Activated CD8-positive, alpha-beta T cell treated with anti-CD3 and anti-CD28 coated beads, Interleukin-2, amount 10 ng/mL, durations not matched to agents 7 days and 5 days (primary cell): ENCODE measurements around the gene CDKAL1. TPM values are rescaled to one million over a fixed set of nuclear protein-coding genes. Genes with fewer than 3 reads are reported as not detected.

Experiments used
- ATAC-seq: fragments of 150-1000 bp; cut with Tn5 transposase; one replicate; pipeline ENCODE4 v1.10.0; 2021; ENCODE audit warnings: moderate library complexity
- CTCF ChIA-PET: fragments of 350-600 bp; sonication (Branson Sonifier 250); formaldehyde crosslinking; loops from one replicate; lab custom pipeline; 2021; ENCODE audit warnings: antibody characterized with exemption; lab: Charles Lee
- POLR2A ChIA-PET: fragments of 350-600 bp; sonication (Branson Sonifier 250); formaldehyde crosslinking; loops from one replicate; lab custom pipeline; 2021; ENCODE audit warnings: antibody characterized with exemption; lab: Charles Lee
- DNase-seq: peaks from one replicate; pipeline ENCODE4 v3.0.0-alpha.2; 2020
- H3K27ac Mint-ChIP-seq: one replicate; pipeline ENCODE4 v1.8.0; 2021; ENCODE audit warnings: mild to moderate bottlenecking, mixed read lengths
- H3K27me3 Mint-ChIP-seq: one replicate; pipeline ENCODE4 v1.8.0; 2021; ENCODE audit warnings: low read depth, mixed read lengths
- H3K36me3 Mint-ChIP-seq: one replicate; pipeline ENCODE4 v1.8.0; 2021; ENCODE audit warnings: low read depth, mixed read lengths
- H3K4me1 Mint-ChIP-seq: one replicate; pipeline ENCODE4 v1.8.0; 2021; ENCODE audit warnings: low read depth, mixed read lengths
- H3K4me3 Mint-ChIP-seq: one replicate; pipeline ENCODE4 v1.8.0; 2021; ENCODE audit warnings: mild to moderate bottlenecking, mixed read lengths
- H3K9me3 Mint-ChIP-seq: one replicate; pipeline ENCODE4 v1.8.0; 2022; ENCODE audit warnings: mixed read lengths; ENCODE audit not compliant: insufficient read depth
- total RNA-seq, 2 experiments: library from RNA; stranded (reverse); gene quantifications; one replicate each; pipeline ENCODE4 v1.2.3, GENCODE V29; 2021

Gene CDKAL1
- total RNA-seq, 2 experiments from 2014 or later, result 24.3 to 25.2 TPM

DNA sequence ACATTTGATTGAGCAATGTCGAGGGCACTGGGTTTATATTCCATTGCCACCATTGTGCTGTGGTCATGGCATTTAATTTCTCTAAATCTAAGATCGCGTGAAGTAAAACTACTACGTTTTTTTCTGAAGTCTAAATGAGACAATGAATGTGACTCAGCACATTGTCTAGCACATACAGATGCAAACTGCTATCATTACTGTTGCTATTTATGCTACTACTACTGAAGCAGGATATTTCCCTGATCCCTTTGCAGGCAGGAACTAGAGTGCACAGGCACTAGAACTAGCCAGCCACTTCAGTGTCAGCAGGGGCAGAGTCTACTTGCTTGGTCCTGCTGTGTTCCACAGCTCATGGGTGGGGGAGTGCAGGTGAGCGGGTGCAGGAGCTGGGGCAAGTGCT, 449.7 kb downstream of the CDKAL1 start:
- DNase-seq (no peak), ATAC-seq (no peak)
- peaks cover 22% of the 10 kb centered on the region for H3K9me3 Mint-ChIP-seq
- no peaks in the 10 kb centered on the region for H3K27me3 Mint-ChIP-seq
- POLR2A ChIA-PET, result no interaction called here
- H3K27ac Mint-ChIP-seq, result no peak overlapping the region
- H3K4me3 Mint-ChIP-seq, result no peak overlapping the region
- peaks cover 13% of the 10 kb centered on the region for H3K36me3 Mint-ChIP-seq
- CTCF ChIA-PET, result no interaction called here
- H3K4me1 Mint-ChIP-seq, result no peaks in the 10 kb centered on the region

DNA sequence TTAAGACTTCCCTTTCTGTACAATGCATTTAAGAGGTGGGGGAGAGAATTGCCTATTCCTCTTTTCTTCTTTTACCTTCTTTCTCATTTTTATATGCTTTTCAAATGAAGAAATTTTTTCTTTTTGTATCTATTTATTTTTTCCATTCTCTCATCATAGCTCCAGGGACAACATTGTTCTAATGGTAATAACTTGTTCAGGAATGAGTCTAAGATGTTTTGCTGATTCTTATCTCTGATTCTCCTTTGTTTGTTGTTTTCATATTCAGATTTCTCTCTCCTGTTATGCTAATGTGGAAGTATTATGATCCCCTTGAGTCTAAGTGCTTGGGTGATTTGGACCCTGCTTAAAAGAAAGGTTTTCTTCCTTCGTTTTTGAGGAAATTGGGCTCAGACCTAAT, 451.6 kb downstream of the CDKAL1 start:
- peaks cover 21% of the 10 kb centered on the region for H3K9me3 Mint-ChIP-seq
- POLR2A ChIA-PET, result no interaction called here
- H3K27me3 Mint-ChIP-seq, result no peaks in the 10 kb centered on the region

DNA sequence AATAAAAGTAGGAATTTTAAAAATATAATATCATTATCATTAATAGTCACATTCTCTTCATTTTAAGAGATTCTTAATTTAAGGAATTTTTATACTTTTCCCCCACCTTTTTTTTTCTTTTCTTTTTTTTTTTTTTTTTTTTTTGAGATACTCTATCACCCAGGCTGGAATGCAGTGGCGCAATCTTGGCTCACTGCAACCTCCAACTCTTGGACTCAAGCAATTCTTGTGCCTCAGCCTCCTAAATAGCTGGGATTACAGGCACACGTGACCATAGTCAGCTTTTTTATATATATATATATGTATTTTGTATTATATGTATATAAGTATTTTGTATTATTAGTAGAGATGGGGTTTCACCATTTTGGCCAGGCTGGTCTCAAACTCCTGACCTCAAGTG, 457.7 kb downstream of the CDKAL1 start:
- Mint-ChIP-seq H3K27me3 (no peaks in the 10 kb centered on the region), H3K4me1 (no peaks in the 10 kb centered on the region), H3K36me3 (peaks cover 9% of the 10 kb centered on the region), H3K9me3 (peaks cover 3% of the 10 kb centered on the region), H3K27ac (no peak overlapping the region), H3K4me3 (no peak overlapping the region)
- ChIA-PET POLR2A (no interaction called here), CTCF (no interaction called here)
- ATAC-seq (no peak), DNase-seq (no peak)

More for the DNA sequence above, 451.6 kb downstream of the CDKAL1 start:
- Mint-ChIP-seq H3K27ac (no peak overlapping the region), H3K4me3 (no peak overlapping the region), H3K36me3 (peaks cover 16% of the 10 kb centered on the region), H3K4me1 (no peaks in the 10 kb centered on the region)
- CTCF ChIA-PET, result no interaction called here
- no peak for ATAC-seq
- no peak for DNase-seq

DNA sequence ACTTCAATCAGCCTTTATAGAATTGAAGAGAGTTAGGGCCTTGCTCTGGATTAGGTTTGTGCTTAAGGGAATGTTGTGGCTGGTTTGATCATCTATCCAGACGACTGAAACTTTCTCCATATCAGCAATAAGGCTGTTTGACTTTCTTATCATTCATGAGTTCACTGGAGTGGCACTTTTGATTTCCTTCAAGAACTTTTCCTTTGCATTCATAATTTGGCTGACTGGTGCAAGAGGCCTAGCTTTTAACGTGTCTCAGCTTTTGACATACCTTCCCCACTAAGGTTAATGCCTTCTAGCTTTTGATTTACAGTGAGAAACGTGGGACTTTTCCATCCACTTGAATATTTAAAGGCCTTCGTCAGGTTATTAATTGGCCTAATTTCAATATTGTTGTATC, 461.8 kb downstream of the CDKAL1 start:
- ATAC-seq, result no peak
- no peaks in the 10 kb centered on the region for H3K27me3 Mint-ChIP-seq
- no peak for DNase-seq
- ChIA-PET POLR2A (no interaction called here), CTCF (no interaction called here)
- H3K36me3 Mint-ChIP-seq, result peaks cover 13% of the 10 kb centered on the region
- H3K4me1 Mint-ChIP-seq, result no peaks in the 10 kb centered on the region
- no peak overlapping the region for H3K27ac Mint-ChIP-seq
- H3K9me3 Mint-ChIP-seq, result peaks cover 3% of the 10 kb centered on the region
- no peak overlapping the region for H3K4me3 Mint-ChIP-seq

DNA sequence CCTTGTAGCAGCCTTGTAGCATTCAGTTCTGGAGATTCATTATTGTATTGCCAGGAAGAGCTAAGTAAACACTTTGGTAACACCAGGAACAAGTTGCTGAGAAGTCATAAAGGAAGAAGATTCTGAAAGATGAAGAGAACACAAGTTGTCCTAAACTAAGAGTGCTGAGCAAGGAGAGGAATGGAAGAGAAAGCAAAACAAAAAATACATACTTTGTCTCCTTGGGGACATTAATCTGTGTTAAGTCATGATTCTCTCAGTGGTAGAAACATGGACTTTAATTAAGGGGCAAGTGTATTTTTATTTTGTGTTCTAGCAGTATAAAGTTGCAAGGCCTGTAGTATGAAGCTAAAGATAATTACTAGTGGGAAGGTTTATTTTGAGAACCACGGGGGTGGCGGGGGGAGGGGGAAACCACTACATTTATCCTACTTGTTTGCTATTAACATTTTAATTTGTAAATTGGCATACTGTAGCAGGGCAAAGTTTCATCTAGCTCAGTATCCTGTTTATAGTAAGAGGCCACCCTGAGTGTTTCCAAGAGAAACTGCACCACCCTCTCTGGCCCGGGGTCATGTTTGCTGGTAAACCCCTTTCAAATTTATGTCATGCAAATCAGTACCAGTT, 463.0 kb downstream of the CDKAL1 start:
- Mint-ChIP-seq H3K27ac (no peak overlapping the region), H3K4me1 (no peaks in the 10 kb centered on the region), H3K27me3 (no peaks in the 10 kb centered on the region), H3K9me3 (peaks cover 3% of the 10 kb centered on the region), H3K4me3 (no peak overlapping the region), H3K36me3 (peaks cover 23% of the 10 kb centered on the region)
- ChIA-PET POLR2A (no interaction called here), CTCF (no interaction called here)
- DNase-seq, result no peak
- no peak for ATAC-seq

DNA sequence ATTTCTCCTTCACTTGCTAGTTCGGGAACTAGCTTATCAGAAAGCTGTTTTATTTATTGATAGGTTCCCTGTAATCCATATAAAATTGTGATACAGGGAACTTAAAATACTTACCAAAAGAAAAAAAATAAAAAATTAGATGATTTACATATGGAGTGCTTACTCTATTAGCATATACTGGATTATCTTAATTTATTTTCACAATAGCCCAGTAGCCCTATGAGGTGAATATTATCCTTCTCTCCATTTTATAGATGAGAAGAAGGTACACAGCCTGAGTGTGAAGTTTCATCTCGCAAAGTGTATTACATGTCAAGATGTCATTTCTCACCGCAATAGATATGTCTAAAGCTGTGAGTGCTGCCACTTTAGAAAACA, 463.5 kb downstream of the CDKAL1 start:
- Mint-ChIP-seq H3K27ac (no peak overlapping the region), H3K4me1 (no peaks in the 10 kb centered on the region), H3K4me3 (no peak overlapping the region), H3K9me3 (peaks cover 3% of the 10 kb centered on the region), H3K36me3 (peaks cover 23% of the 10 kb centered on the region), H3K27me3 (no peaks in the 10 kb centered on the region)
- ChIA-PET POLR2A (no interaction called here), CTCF (no interaction called here)
- ATAC-seq, result no peak
- no peak for DNase-seq

DNA sequence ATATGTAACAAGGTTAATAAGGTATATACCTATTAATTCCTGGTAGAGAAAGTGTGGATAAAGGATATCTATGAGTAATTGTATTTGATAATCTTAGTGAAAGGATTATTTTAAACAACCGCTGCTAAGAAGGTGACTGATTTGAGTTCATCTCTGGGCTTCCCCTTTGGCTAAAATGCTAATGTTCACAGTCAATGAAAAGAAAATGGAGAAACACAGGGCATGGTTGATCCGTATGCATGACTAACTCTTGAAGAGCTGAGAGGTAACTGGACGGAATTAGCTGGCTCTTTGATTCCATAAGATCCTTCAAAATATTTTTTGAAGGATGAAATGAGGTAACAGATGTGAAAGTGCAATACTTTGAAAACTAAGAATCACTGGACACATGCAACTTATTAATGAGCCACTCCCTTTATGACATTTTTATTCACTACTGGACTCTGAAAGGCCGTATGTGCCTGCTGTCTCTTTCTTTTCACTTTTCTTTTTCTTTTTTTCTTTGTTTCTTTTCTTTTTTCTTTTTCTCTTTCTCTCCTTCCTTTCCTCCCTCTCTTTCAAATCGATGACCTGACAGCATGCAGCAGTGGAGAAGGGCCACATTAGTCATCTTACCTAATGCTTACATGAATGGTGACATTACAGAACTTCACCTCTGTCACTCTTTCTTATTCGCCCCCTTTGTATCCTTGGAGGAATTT, 464.6 kb downstream of the CDKAL1 start:
- ChIA-PET POLR2A (no interaction called here), CTCF (no interaction called here)
- ATAC-seq, result no peak
- Mint-ChIP-seq H3K4me3 (no peak overlapping the region), H3K27ac (no peak overlapping the region), H3K36me3 (peaks cover 28% of the 10 kb centered on the region), H3K9me3 (peaks cover 3% of the 10 kb centered on the region), H3K4me1 (no peaks in the 10 kb centered on the region), H3K27me3 (no peaks in the 10 kb centered on the region)
- no peak for DNase-seq

DNA sequence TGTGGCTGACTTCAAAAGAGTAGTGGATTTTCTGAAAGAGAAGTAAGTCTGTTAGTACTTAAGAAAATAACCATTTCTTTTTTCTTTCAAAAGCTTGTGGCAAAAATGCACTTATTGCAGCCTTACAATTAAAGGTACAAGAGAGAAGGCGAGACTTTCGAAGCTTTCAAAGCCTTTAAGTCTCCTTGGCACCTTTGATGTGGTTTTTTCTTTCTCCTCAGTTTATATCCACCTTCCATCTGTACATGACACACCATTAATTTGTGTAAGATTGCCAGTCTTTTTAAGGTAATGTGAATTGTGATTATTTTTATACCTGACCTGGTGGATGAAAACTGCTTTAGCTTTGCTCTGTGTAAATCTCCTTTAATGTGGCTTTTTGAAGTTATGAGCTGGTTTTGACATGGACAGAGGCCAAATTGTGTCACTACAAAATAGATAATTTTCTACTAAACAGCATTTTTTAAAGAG, 466.1 kb downstream of the CDKAL1 start:
- DNase-seq, result no peak
- Mint-ChIP-seq H3K9me3 (no peaks in the 10 kb centered on the region), H3K4me1 (no peaks in the 10 kb centered on the region), H3K36me3 (peaks cover 23% of the 10 kb centered on the region), H3K4me3 (no peak overlapping the region), H3K27ac (no peak overlapping the region), H3K27me3 (no peaks in the 10 kb centered on the region)
- CTCF ChIA-PET, result no interaction called here
- POLR2A ChIA-PET, result no interaction called here
- no peak for ATAC-seq

DNA sequence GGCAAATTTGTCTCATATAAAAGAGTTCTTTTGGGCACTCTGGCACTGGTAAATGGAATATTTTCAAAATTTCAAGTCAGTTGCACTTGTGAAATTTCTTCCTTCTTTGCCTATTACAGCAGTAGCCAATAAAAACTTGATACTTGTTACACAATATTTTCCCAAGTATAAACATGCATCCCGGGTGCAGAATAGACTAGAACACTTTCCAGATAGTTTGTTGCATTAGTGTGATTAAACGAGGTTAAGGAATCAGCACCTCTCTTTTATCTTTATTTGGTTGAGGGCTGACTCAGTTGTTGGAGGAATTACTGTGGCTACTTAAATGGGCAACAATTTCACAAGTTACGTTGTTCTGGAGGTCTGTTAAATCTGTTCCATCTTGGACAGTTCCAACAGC, 467.5 kb downstream of the CDKAL1 start:
- no peak for DNase-seq
- ChIA-PET CTCF (no interaction called here), POLR2A (no interaction called here)
- Mint-ChIP-seq H3K4me1 (no peaks in the 10 kb centered on the region), H3K27me3 (no peaks in the 10 kb centered on the region), H3K27ac (no peak overlapping the region), H3K36me3 (peaks cover 25% of the 10 kb centered on the region), H3K4me3 (no peak overlapping the region), H3K9me3 (no peaks in the 10 kb centered on the region)
- ATAC-seq, result no peak

DNA sequence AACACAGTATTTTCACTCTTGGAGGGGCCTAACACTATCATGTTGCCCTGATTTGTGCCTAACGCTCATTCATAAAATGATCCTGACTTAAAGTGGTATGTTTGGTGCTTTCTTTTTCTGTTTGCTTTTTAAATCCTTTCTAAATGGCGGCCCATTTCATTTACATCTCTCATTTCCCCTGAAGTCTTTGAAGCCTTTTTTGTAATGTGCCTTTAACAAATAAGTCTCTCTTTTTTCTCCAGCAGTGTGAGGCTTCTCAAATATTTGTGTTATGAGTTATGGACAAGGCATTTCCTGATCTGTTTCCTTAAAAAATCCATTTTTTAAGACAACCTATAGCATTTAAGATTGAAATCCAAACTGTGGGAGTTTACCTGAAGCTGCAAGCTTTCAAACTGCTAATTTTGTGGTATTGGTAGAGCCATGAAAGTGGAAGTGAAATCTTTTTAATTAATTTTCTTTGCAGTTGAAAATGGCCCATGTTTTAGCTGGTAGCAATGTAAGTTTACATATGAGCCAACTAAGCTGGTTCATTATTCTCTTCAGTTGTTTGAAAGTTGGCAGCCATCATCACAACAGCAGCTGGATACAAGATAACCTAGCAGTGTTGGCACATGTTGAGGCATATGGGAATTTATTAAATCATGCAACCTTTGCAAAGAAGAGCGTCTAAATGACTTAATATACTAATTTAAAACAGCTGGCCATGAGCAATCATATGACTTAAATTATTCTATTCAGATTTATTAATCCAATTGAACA, 469.7 kb downstream of the CDKAL1 start:
- no peak overlapping the region for H3K27ac Mint-ChIP-seq
- no peaks in the 10 kb centered on the region for H3K27me3 Mint-ChIP-seq
- H3K36me3 Mint-ChIP-seq, result peaks cover 25% of the 10 kb centered on the region
- ChIA-PET CTCF (no interaction called here), POLR2A (no interaction called here)
- no peak for ATAC-seq
- no peak overlapping the region for H3K4me3 Mint-ChIP-seq
- no peaks in the 10 kb centered on the region for H3K4me1 Mint-ChIP-seq
- no peak for DNase-seq
- H3K9me3 Mint-ChIP-seq, result no peaks in the 10 kb centered on the region

DNA sequence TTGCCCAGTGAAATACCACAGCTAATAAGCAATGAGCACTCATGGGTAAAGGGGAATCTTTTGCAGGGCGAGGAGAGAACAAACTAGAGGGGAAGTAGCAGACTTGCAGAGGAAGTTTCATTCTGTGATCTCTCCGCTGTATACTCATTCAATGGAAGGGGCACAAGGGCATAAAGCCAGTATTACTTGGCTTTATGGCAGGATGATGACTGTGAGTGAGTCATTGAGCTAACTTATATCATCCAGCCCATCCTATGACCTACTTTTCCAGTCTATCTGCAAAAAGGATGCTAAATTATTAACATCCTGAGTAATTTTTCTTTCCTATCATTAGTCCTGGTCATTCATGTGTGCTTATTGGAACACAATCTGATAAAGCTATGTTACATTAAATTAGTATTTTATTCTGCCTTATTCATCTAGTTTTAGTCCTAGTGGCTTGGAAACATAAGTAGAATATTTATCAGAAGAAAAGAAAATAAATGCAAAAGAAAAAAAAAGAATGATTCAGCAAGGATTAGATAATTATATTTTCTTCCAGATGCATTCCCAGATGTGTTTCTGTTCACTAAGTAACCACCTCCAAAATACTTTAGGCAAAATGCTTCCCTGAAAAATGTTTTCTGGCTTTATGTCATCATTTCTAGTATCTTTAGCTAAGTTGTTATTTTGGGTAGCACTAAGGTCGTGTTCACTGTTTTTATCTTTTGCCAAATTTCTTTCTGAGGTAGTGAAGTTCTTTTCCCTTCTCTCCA, 471.7 kb downstream of the CDKAL1 start:
- POLR2A ChIA-PET, result no interaction called here
- Mint-ChIP-seq H3K9me3 (peaks cover 6% of the 10 kb centered on the region), H3K4me3 (no peak overlapping the region), H3K36me3 (peaks cover 21% of the 10 kb centered on the region), H3K27ac (no peak overlapping the region), H3K4me1 (no peaks in the 10 kb centered on the region), H3K27me3 (no peaks in the 10 kb centered on the region)
- CTCF ChIA-PET, result no interaction called here
- DNase-seq (no peak), ATAC-seq (no peak)

DNA sequence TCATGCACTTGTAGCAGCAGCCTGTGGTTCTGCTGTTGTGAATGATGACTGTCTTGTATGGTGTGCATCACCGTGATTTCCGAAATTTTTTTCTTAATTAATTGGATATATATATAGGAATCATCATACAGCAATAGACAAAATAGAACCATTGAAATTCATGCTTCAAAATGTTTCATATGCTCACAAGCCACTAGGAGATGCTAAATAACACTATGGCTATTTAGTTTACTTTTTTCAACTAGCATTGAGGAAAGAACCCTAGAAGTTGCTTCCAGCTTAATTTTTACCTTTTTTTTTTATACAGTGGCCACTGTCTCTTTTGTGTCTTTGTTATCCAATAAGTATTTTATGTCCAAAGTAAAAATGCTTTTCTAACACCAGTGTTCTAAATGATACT, 485.4 kb downstream of the CDKAL1 start:
- CTCF ChIA-PET, result no interaction called here

More for the DNA sequence above, 485.4 kb downstream of the CDKAL1 start:
- Mint-ChIP-seq H3K4me1 (no peaks in the 10 kb centered on the region), H3K36me3 (peaks cover 1% of the 10 kb centered on the region), H3K4me3 (no peak overlapping the region), H3K9me3 (peaks cover 4% of the 10 kb centered on the region), H3K27me3 (no peaks in the 10 kb centered on the region), H3K27ac (no peak overlapping the region)
- ATAC-seq (no peak), DNase-seq (no peak)
- POLR2A ChIA-PET, result no interaction called here
